ENCODE results near the gene EIF4EBP2.

The EIF4EBP2 gene

GRCh38 chr10:70474780-70475179 lies 70.8 kb downstream of the EIF4EBP2 start:
- Histone ChIP-seq H3K4ac (ENCODE audit: low read length) (no peak overlapping the region), H2AK5ac (ENCODE audit: low read depth, low read length) (no peak overlapping the region), H2BK12ac (ENCODE audit: low read length) (no peak overlapping the region), H3K36me3 (replicated peaks in 1 of 2; ENCODE audit: control insufficient read depth in 2 of 2, insufficient read depth in 2 of 2, low read length in 2 of 2) (no peaks in the 10 kb centered on the region), H3K9ac (ENCODE audit: low read depth, low read length, poor library complexity) (no peak overlapping the region), H2BK15ac (ENCODE audit: low read length) (no peak overlapping the region), H3K4me3 (ENCODE audit: low read length in 2 of 2) (no peak overlapping the region), H3K4me1 (ENCODE audit: control insufficient read depth in 2 of 2, insufficient read depth in 1 of 2, low read depth in 1 of 2, low read length in 2 of 2) (peaks cover 6 to 11% of the 10 kb centered on the region in 2 donors), H3K14ac (ENCODE audit: low read length) (peak overlapping the region; percentile 48), H2BK120ac (ENCODE audit: low read depth, low read length) (no peak overlapping the region), H2BK5ac (ENCODE audit: low read length) (no peak overlapping the region), H3K23ac (ENCODE audit: low read depth, low read length, poor library complexity) (no peak overlapping the region), H3K79me1 (ENCODE audit: low read depth, low read length) (no peaks in the 10 kb centered on the region), H4K8ac (ENCODE audit: low read depth, low read length) (no peak overlapping the region), H3K27ac (replicated peaks; ENCODE audit: low read length) (no peak overlapping the region), H2AFZ (ENCODE audit: low read length) (no peak overlapping the region), H3K18ac (ENCODE audit: low read length) (peak overlapping the region; percentile 12), H4K91ac (ENCODE audit: low read depth, low read length, poor library complexity) (no peak overlapping the region), H3K27me3 (ENCODE audit: control insufficient read depth in 3 of 3, insufficient read depth in 3 of 3, low read depth in 1 of 3, low read length in 3 of 3) (peaks cover 0 to 42% (median 4%) of the 10 kb centered on the region in 3 experiments), H3K4me2 (ENCODE audit: insufficient read depth, low read length, poor library complexity, severe bottlenecking) (no peak overlapping the region), H3K9me3 (replicated peaks in 1 of 2; ENCODE audit: control insufficient read depth in 2 of 2, insufficient read depth in 1 of 2, low read depth in 1 of 2, low read length in 2 of 2) (no peaks in the 10 kb centered on the region)
- no peak for DNase-seq (ENCODE audit: low spot score)
- WGBS, 2 donors (ENCODE audit: extremely low coverage in 2 of 2, insufficient read length in 2 of 2, insufficient replicate concordance in 1 of 2): no CpG with 5 or more reads among the region's 2 CpGs

GRCh38 chr10:70475661-70476060 lies 71.7 kb downstream of the EIF4EBP2 start:
- H3K27me3 ChIP-seq (ENCODE audit: control insufficient read depth in 3 of 3, insufficient read depth in 3 of 3, low read depth in 1 of 3, low read length in 3 of 3): peaks cover 0 to 42% (median 4%) of the 10 kb centered on the region in 3 experiments
- no peak overlapping the region for H3K4ac ChIP-seq (ENCODE audit: low read length)
- H2AK5ac ChIP-seq (ENCODE audit: low read depth, low read length): no peak overlapping the region
- no peak overlapping the region for H3K27ac ChIP-seq (replicated peaks; ENCODE audit: low read length)
- no peak overlapping the region for H3K9ac ChIP-seq (ENCODE audit: low read depth, low read length, poor library complexity)
- H2AFZ ChIP-seq (ENCODE audit: low read length): no peak overlapping the region
- no peak overlapping the region for H2BK120ac ChIP-seq (ENCODE audit: low read depth, low read length)
- no CpG with 5 or more reads among the region's 8 CpGs for WGBS, 2 donors (ENCODE audit: extremely low coverage in 2 of 2, insufficient read length in 2 of 2, insufficient replicate concordance in 1 of 2)
- H3K23ac ChIP-seq (ENCODE audit: low read depth, low read length, poor library complexity): no peak overlapping the region
- H4K8ac ChIP-seq (ENCODE audit: low read depth, low read length): no peak overlapping the region
- no peak overlapping the region for H3K18ac ChIP-seq (ENCODE audit: low read length)
- H4K91ac ChIP-seq (ENCODE audit: low read depth, low read length, poor library complexity): no peak overlapping the region
- no peak overlapping the region for H3K14ac ChIP-seq (ENCODE audit: low read length)
- peaks cover 4% of the 10 kb centered on the region for H3K79me1 ChIP-seq (ENCODE audit: low read depth, low read length)
- no peaks in the 10 kb centered on the region for H3K9me3 ChIP-seq (replicated peaks in 1 of 2; ENCODE audit: control insufficient read depth in 2 of 2, insufficient read depth in 1 of 2, low read depth in 1 of 2, low read length in 2 of 2)
- no peaks in the 10 kb centered on the region for H3K36me3 ChIP-seq (replicated peaks in 1 of 2; ENCODE audit: control insufficient read depth in 2 of 2, insufficient read depth in 2 of 2, low read length in 2 of 2)
- no peak overlapping the region for H2BK12ac ChIP-seq (ENCODE audit: low read length)
- DNase-seq (ENCODE audit: low spot score): no peak
- H2BK5ac ChIP-seq (ENCODE audit: low read length): no peak overlapping the region
- H3K4me2 ChIP-seq (ENCODE audit: insufficient read depth, low read length, poor library complexity, severe bottlenecking): no peak overlapping the region
- H3K4me1 ChIP-seq (ENCODE audit: control insufficient read depth in 2 of 2, insufficient read depth in 1 of 2, low read depth in 1 of 2, low read length in 2 of 2): peaks cover 8 to 11% of the 10 kb centered on the region in 2 donors
- no peak overlapping the region for H2BK15ac ChIP-seq (ENCODE audit: low read length)
- no peak overlapping the region for H3K4me3 ChIP-seq (ENCODE audit: low read length in 2 of 2)

GRCh38 chr10:70476249-70477035 lies 72.5 kb downstream of the EIF4EBP2 start:
- Histone ChIP-seq H2BK15ac (ENCODE audit: low read length) (no peak overlapping the region), H2AK5ac (ENCODE audit: low read depth, low read length) (peak overlapping the region; percentile 24), H3K79me1 (ENCODE audit: low read depth, low read length) (peaks cover 6% of the 10 kb centered on the region), H4K91ac (ENCODE audit: low read depth, low read length, poor library complexity) (no peak overlapping the region), H2BK120ac (ENCODE audit: low read depth, low read length) (no peak overlapping the region), H4K8ac (ENCODE audit: low read depth, low read length) (no peak overlapping the region), H2BK5ac (ENCODE audit: low read length) (no peak overlapping the region), H3K9ac (ENCODE audit: low read depth, low read length, poor library complexity) (peak overlapping the region; percentile 5), H3K36me3 (replicated peaks in 1 of 2; ENCODE audit: control insufficient read depth in 2 of 2, insufficient read depth in 2 of 2, low read length in 2 of 2) (no peaks in the 10 kb centered on the region), H3K18ac (ENCODE audit: low read length) (no peak overlapping the region), H2AFZ (ENCODE audit: low read length) (peak overlapping the region; percentile 19), H3K23ac (ENCODE audit: low read depth, low read length, poor library complexity) (no peak overlapping the region), H3K4ac (ENCODE audit: low read length) (no peak overlapping the region), H3K4me3 (ENCODE audit: low read length in 2 of 2) (no peak overlapping the region), H2BK12ac (ENCODE audit: low read length) (no peak overlapping the region), H3K4me2 (ENCODE audit: insufficient read depth, low read length, poor library complexity, severe bottlenecking) (no peak overlapping the region), H3K9me3 (replicated peaks in 1 of 2; ENCODE audit: control insufficient read depth in 2 of 2, insufficient read depth in 1 of 2, low read depth in 1 of 2, low read length in 2 of 2) (no peaks in the 10 kb centered on the region), H3K27ac (replicated peaks; ENCODE audit: low read length) (no peak overlapping the region), H3K14ac (ENCODE audit: low read length) (no peak overlapping the region), H3K4me1 (ENCODE audit: control insufficient read depth in 2 of 2, insufficient read depth in 1 of 2, low read depth in 1 of 2, low read length in 2 of 2) (peaks cover 8 to 11% of the 10 kb centered on the region in 2 donors), H3K27me3 (ENCODE audit: control insufficient read depth in 3 of 3, insufficient read depth in 3 of 3, low read depth in 1 of 3, low read length in 3 of 3) (peaks cover 0 to 42% (median 4%) of the 10 kb centered on the region in 3 experiments)
- no CpG with 5 or more reads among the region's 7 CpGs for WGBS, 2 donors (ENCODE audit: extremely low coverage in 2 of 2, insufficient read length in 2 of 2, insufficient replicate concordance in 1 of 2)
- no peak for DNase-seq (ENCODE audit: low spot score)

- peak overlapping the region; percentile 98 for H2AFZ ChIP-seq (ENCODE audit: low read length)
- no peak overlapping the region for H2BK120ac ChIP-seq (ENCODE audit: low read depth, low read length)
- H3K36me3 ChIP-seq (replicated peaks in 1 of 2; ENCODE audit: control insufficient read depth in 2 of 2, insufficient read depth in 2 of 2, low read length in 2 of 2): no peaks in the 10 kb centered on the region
- peak overlapping the region; percentile 66 for H2BK5ac ChIP-seq (ENCODE audit: low read length)
- H3K9ac ChIP-seq (ENCODE audit: low read depth, low read length, poor library complexity): peak overlapping the region; percentile 88
- H3K23ac ChIP-seq (ENCODE audit: low read depth, low read length, poor library complexity): peak overlapping the region; percentile 5
- no peak overlapping the region for H3K4ac ChIP-seq (ENCODE audit: low read length)
- H3K27me3 ChIP-seq (ENCODE audit: control insufficient read depth in 3 of 3, insufficient read depth in 3 of 3, low read depth in 1 of 3, low read length in 3 of 3): peaks cover 0 to 42% (median 4%) of the 10 kb centered on the region in 3 experiments
- H3K79me1 ChIP-seq (ENCODE audit: low read depth, low read length): peaks cover 6% of the 10 kb centered on the region
- H3K9me3 ChIP-seq (replicated peaks in 1 of 2; ENCODE audit: control insufficient read depth in 2 of 2, insufficient read depth in 1 of 2, low read depth in 1 of 2, low read length in 2 of 2): no peaks in the 10 kb centered on the region
- no CpG with 5 or more reads among the region's 27 CpGs for WGBS, 2 donors (ENCODE audit: extremely low coverage in 2 of 2, insufficient read length in 2 of 2, insufficient replicate concordance in 1 of 2)
- H2BK15ac ChIP-seq (ENCODE audit: low read length): no peak overlapping the region
- H4K91ac ChIP-seq (ENCODE audit: low read depth, low read length, poor library complexity): no peak overlapping the region
- no peak for DNase-seq (ENCODE audit: low spot score)
- H4K8ac ChIP-seq (ENCODE audit: low read depth, low read length): peak overlapping the region; percentile 49
- no peak overlapping the region for H2BK12ac ChIP-seq (ENCODE audit: low read length)
- no peak overlapping the region for H3K27ac ChIP-seq (replicated peaks; ENCODE audit: low read length)
- peak overlapping the region; percentile 26 for H2AK5ac ChIP-seq (ENCODE audit: low read depth, low read length)
- H3K4me2 ChIP-seq (ENCODE audit: insufficient read depth, low read length, poor library complexity, severe bottlenecking): peak overlapping the region; percentile 95
- H3K4me3 ChIP-seq (ENCODE audit: low read length in 2 of 2): peak overlapping the region; percentile 75 to 94
- H3K14ac ChIP-seq (ENCODE audit: low read length): no peak overlapping the region
- peak overlapping the region; percentile 95 for H3K18ac ChIP-seq (ENCODE audit: low read length)
- peaks cover 7 to 8% of the 10 kb centered on the region in 2 donors for H3K4me1 ChIP-seq (ENCODE audit: control insufficient read depth in 2 of 2, insufficient read depth in 1 of 2, low read depth in 1 of 2, low read length in 2 of 2)
Observed at GRCh38 chr10:70477661-70478162, 73.8 kb downstream of the EIF4EBP2 start.
